Peyer's patch (tissue), 4 donors: ENCODE results near the gene GRIN3B. TPM values are rescaled to one million over a fixed set of nuclear protein-coding genes. Genes with fewer than 3 reads are reported as not detected.

ENCODE experiments used
- DNase-seq, 3 donors: peaks; one replicate each; pipeline ENCODE4 v3.0.0-alpha.2; 2017 to 2019
- H3K27ac ChIP-seq, 4 donors: fragments of 200-600 bp; sonication (generic); one replicate each; pipeline ENCODE4 v1.5.1; 2016 to 2019
- H3K27me3 ChIP-seq, 2 donors: fragments of 200-600 bp; sonication (generic); one replicate each; pipeline ENCODE4 v1.5.1; 2019
- H3K36me3 ChIP-seq, 3 donors: fragments of 200-600 bp; sonication (generic); one replicate each; pipeline ENCODE4 v1.5.1; 2016 to 2019
- H3K4me1 ChIP-seq, 4 donors: fragments of 200-600 bp; sonication (generic); one replicate each; pipeline ENCODE4 v1.5.1; 2016 to 2019
- H3K4me3 ChIP-seq, 4 donors: fragments of 200-600 bp; sonication (generic); 1 replicate in 3 of 4; 2 replicates in 1 of 4; pipeline ENCODE4 v1.5.1; 2016 to 2019; ENCODE audit warnings: mild to moderate bottlenecking in 1 of 4
- H3K9me3 ChIP-seq, 4 donors: fragments of 200-600 bp; sonication (generic); one replicate each; pipeline ENCODE4 v1.5.1; 2016 to 2019; ENCODE audit warnings: mild to moderate bottlenecking in 1 of 4
- CTCF ChIP-seq, 6 experiments: fragments of 450-650 bp in 4 of 6; fragments of 200-600 bp in 2 of 6; sonication (generic) in 1 of 6; IDR thresholded peaks; one replicate each; pipeline ENCODE4 v1.5.1; 2017 to 2019; ENCODE audit warnings: antibody characterized with exemption in 6 of 6, mild to moderate bottlenecking in 3 of 6, moderate library complexity in 1 of 6
- POLR2A ChIP-seq, 2 donors: fragments of 450-650 bp; IDR thresholded peaks; one replicate each; pipeline ENCODE4 v1.5.1; 2017; ENCODE audit warnings: antibody characterized with exemption in 2 of 2, mild to moderate bottlenecking in 2 of 2, moderate library complexity in 2 of 2
- total RNA-seq, 4 donors: library from RNA; depleted of rRNA; stranded (reverse); fragments of >200 nt; gene quantifications; one replicate each; pipeline ENCODE4 v1.1.0, GENCODE V29; 2016

The GRIN3B gene
- total RNA-seq, 4 donors from 2014 or later = not detected

DNA sequence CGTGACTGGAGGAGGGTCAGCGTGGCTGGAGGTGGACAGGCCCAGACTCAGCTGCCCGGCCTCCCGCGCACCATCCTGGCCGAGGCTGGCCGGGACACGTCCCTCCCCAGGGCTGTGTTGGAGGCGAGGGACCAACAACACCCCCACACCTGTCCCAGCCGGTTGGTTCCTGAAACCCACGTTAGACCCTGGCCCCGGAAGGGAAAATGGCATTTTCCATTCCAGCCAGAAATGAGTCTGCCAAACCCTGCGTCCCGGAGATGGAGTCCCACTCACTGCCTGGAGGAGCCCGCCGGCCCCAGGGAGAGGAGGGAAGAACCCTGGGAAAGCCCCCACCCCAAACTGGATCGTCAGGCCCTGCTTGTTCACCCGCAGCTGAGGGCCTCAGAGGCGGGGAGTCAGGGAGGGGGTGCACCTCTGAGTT lies 20.9 kb upstream of the GRIN3B start:
- Histone ChIP-seq H3K36me3 (no peaks in the 10 kb centered on the region), H3K27ac (no peak overlapping the region), H3K9me3 (no peaks in the 10 kb centered on the region), H3K27me3 (no peaks in the 10 kb centered on the region), H3K4me3 (no peak overlapping the region), H3K4me1 (peaks cover 4 to 15% (median 6%) of the 10 kb centered on the region in 4 donors)
- no peak for DNase-seq
- TF ChIP-seq POLR2A (IDR thresholded peaks at IDR 0.05) (no peak), CTCF (IDR thresholded peaks at IDR 0.05) (no peak)

DNA sequence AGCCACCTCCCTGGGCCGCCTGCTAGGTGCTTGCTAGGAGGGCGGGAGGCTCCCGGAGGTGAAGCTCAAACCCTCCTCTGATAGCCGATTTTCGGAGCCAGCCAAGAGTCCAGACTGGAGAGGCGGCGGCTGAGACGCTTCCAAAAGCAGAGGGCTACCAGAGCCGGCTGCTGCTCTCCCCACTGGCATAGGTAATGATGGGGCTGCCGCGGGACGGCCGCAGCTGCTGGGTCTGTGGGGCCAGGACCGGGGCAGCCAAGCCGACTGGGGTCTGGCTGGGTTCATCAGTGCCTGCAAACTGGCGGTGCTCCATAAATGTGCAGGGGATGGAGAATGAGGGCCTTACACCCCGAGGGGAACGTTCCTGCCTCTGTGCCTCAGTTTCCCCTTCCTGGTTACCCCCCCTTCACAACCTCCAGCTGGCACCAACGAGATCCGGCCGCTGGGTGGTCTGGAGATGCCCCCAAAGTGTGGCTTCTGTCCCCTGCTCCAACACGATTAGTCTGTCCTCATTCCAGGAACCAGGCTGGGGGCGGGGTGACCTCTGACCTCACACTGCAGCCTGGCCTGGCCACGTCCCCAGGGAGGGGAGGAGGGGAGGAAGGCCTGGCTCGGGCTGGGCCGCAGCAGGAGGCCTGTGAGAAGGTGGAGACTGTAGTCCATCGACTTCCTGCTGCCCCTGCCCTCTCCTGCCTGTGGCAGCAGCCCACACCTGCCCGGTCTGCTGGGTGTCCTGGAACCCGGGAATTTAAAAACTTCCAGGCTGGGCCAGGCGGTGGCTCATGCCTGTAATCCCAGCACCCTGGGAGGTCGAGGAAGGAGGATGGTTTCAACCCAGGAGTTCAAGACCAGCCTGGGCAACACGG lies 19.9 kb upstream of the GRIN3B start:
- H3K36me3 ChIP-seq = no peaks in the 10 kb centered on the region
- H3K27ac ChIP-seq = no peak overlapping the region
- no peak for TF ChIP-seq CTCF (IDR thresholded peaks at IDR 0.05)
- TF ChIP-seq POLR2A (IDR thresholded peaks at IDR 0.05) = no peak
- no peaks in the 10 kb centered on the region for H3K9me3 ChIP-seq
- H3K4me1 ChIP-seq = peaks cover 4 to 23% (median 8%) of the 10 kb centered on the region in 4 donors
- no peaks in the 10 kb centered on the region for H3K27me3 ChIP-seq
- no peak for DNase-seq
- no peak overlapping the region for H3K4me3 ChIP-seq

DNA sequence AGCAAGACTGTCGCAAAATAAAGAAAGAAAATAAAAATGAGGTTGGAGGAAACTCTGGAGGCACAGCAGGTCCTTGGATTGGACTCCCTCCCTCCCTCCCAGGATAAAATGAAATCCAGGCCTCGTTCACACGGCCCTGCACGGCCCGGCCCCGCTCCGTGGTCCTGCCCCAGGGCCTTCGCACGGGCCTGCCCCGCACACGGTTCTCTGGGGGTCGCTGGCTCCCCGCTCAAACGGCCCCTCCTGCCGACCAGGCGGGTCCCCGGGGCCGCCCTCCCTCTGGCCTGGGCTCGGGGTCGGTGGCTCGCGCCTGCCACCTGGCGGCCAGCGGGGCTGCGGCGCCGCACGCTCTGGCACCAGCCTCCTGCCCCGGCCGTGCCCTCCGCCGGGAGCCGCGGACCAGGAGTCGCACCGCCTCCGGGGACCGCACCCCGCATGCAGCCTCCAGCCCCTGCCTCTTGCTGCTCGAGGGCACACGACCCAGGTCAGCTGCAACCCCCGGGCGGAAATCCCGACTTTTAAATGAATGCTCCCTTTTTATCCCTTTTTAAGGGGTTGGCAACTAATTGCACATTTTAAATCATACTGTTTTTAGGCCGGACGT lies 17.6 kb upstream of the GRIN3B start:
- peaks cover 0 to 10% (median 0%) of the 10 kb centered on the region in 3 donors for H3K36me3 ChIP-seq
- peak overlapping the region in 1 of 4 donors; percentile 44 for H3K27ac ChIP-seq
- H3K27me3 ChIP-seq = no peaks in the 10 kb centered on the region
- H3K4me1 ChIP-seq = peaks cover 4 to 24% (median 8%) of the 10 kb centered on the region in 4 donors
- DNase-seq = peak; percentile 67 to 88 (median 86)
- no peaks in the 10 kb centered on the region for H3K9me3 ChIP-seq
- peak overlapping the region; percentile 7 to 54 (median 28) for H3K4me3 ChIP-seq
- TF ChIP-seq POLR2A (IDR thresholded peaks at IDR 0.05) (no peak), CTCF (IDR thresholded peaks at IDR 0.05) (peak; percentile 97 to 99 (median 98))

DNA sequence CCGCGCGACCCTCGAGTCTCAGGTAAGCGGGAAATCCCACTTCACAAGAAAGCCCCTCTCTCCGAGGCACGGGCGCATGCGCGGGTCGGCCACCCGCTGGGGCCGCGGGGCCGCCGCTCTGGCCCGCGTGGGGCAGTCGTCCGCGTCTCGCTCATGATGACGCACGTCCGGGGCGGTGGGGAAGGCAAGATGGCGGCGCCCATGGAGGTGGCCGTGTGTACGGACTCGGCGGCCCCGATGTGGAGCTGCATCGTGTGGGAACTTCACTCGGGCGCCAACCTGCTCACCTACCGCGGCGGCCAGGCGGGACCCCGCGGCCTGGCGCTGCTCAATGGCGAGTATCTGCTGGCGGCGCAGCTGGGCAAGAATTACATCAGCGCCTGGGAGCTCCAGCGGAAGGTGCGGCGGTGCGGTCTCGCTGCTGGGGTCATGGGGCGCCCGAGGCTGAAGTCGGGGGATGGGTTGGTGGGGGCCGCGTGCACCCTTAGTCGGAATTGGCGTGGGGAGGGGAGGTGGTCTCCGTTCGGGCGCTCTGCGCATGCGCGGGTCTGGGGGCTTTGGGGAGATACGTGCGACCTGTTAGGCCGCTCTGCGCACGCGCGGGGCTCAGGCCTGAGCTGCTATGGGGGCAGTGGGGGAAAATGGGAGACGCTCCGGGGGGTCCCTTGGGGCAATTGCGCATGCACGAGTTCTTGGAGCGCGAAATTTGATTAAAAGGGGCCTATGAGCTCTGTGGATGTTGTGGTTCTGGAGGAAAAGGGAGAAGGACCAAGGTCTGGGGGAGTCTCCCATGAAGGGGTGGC lies 15.9 kb upstream of the GRIN3B start, which contains the start of gene WDR18:
Gene WDR18, plus strand, starts transcription at position 181 of the 803 bp plus-strand sequence. Its CDS starts 9 bp downstream, at position 190.
- H3K4me1 ChIP-seq = peaks cover 4 to 24% (median 8%) of the 10 kb centered on the region in 4 donors
- H3K27ac ChIP-seq = peak within 1 kb of the TSS; percentile 78 to 92 (median 88)
- H3K9me3 ChIP-seq = no peaks in the 10 kb centered on the region
- peak; percentile 94 to 97 (median 94) for DNase-seq
- peak within 1 kb of the TSS; percentile 95 to 100 (median 97) for H3K4me3 ChIP-seq
- H3K27me3 ChIP-seq = no peaks in the 10 kb centered on the region
- H3K36me3 ChIP-seq = peaks cover 0 to 17% (median 0%) of the 10 kb centered on the region in 3 donors
- peak; percentile 13 to 56 (median 36) for TF ChIP-seq CTCF (IDR thresholded peaks at IDR 0.05)
- peak; percentile 57 to 65 for TF ChIP-seq POLR2A (IDR thresholded peaks at IDR 0.05)

DNA sequence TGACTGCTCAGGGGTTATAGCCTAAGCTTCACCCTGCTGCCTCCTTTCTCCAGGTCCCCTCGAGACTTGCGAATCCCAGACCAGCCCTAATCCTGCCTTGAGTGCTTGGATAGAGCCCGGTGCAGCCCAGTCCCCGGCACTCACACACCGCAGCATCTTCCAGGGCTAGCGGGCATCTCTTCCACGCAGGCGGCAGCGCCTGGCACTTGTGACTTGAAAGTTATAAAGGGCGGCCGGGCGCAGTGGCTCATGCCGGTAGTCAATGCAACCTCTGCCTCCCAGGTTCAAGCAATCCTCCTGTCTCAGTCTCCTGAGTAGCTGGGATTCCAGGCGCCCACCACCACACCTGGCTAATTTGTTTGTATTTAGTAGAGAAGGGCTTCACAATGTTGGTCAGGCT lies 14.1 kb upstream of the GRIN3B start:
- Histone ChIP-seq H3K27ac (no peak overlapping the region), H3K36me3 (peaks cover 0 to 28% (median 0%) of the 10 kb centered on the region in 3 donors), H3K9me3 (no peaks in the 10 kb centered on the region), H3K4me3 (no peak overlapping the region), H3K27me3 (no peaks in the 10 kb centered on the region), H3K4me1 (peaks cover 4 to 24% (median 8%) of the 10 kb centered on the region in 4 donors)
- DNase-seq = no peak
- no peak for TF ChIP-seq CTCF (IDR thresholded peaks at IDR 0.05)
- no peak for TF ChIP-seq POLR2A (IDR thresholded peaks at IDR 0.05)
